Left ventricle myocardium inferior (tissue), 1 donor: Measurements from ENCODE around the gene PLCE1. TPM values are rescaled to one million over a fixed set of nuclear protein-coding genes. Genes with fewer than 3 reads are reported as not detected.

ENCODE experiments used
- DNase-seq: peaks from one replicate; pipeline ENCODE4 v3.0.0-alpha.2; 2020
- H3K27ac ChIP-seq: fragments of 200-600 bp; replicated peaks from 2 replicates; pipeline ENCODE4 v1.8.0; 2021
- H3K27me3 ChIP-seq: fragments of 200-600 bp; 2 replicates; pipeline ENCODE4 v1.8.0; 2021; ENCODE audit warnings: low read depth
- H3K36me3 ChIP-seq: fragments of 200-600 bp; 2 replicates; pipeline ENCODE4 v1.8.0; 2021
- H3K4me1 ChIP-seq: fragments of 200-600 bp; 2 replicates; pipeline ENCODE4 v1.8.0; 2021
- H3K4me3 ChIP-seq: fragments of 200-600 bp; 2 replicates; pipeline ENCODE4 v1.8.0; 2021; ENCODE audit warnings: mild to moderate bottlenecking, moderate library complexity
- H3K9me3 ChIP-seq: fragments of 200-600 bp; replicated peaks from 2 replicates; pipeline ENCODE4 v1.8.0; 2021
- CTCF ChIP-seq: fragments of 200-600 bp; IDR thresholded peaks from 2 replicates; pipeline ENCODE4 v1.8.0; 2021; ENCODE audit warnings: antibody characterized with exemption, mild to moderate bottlenecking, borderline replicate concordance
- intact Hi-C: fragments of 100-400 bp; cut with micrococcal nuclease; formaldehyde crosslinking; loops from one replicate; pipeline ENCODE4 v1.11.0; 2022
- total RNA-seq: library from RNA; stranded (reverse); fragmentation: NEBNext Ultra II Directional; extraction: Animal tissue kit (Norgen Biotek cat#: 25700); gene quantifications from one replicate; pipeline ENCODE4 v1.2.1, GENCODE V29; 2021
- donor health status: DM: no; HTN: yes; CAD: no; lungs with severe emphysema.

PLCE1 gene
- total RNA-seq, 1 donor from 2014 or later: 11.2 TPM

DNA sequence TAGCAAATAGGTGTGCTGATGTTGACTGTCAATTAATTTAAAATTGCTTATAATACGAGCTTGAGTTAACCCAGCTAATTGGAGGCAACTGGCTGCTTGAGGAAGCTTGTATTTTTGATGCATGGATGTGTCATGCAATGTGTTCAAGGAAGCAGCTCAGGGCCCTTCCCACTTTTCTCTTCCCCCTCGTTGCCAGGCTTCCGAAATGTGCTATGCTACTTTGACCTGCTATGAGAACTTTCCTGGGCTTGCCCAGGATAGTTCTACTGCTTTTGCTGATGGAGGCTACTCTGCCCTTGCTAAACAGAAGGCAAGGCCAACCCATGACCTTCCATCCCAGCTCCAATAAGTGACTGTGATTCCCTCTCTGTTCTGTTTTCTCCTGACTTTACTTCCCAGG, 24.4 kb downstream of the PLCE1 start:
- Histone ChIP-seq H3K4me3 (no peak overlapping the region), H3K36me3 (no peaks in the 10 kb centered on the region), H3K4me1 (peaks cover 10% of the 10 kb centered on the region), H3K9me3 (no peaks in the 10 kb centered on the region), H3K27ac (no peak overlapping the region), H3K27me3 (no peaks in the 10 kb centered on the region)
- no peak for DNase-seq
- intact Hi-C loops: no loop called here
- no peak for TF ChIP-seq CTCF

DNA sequence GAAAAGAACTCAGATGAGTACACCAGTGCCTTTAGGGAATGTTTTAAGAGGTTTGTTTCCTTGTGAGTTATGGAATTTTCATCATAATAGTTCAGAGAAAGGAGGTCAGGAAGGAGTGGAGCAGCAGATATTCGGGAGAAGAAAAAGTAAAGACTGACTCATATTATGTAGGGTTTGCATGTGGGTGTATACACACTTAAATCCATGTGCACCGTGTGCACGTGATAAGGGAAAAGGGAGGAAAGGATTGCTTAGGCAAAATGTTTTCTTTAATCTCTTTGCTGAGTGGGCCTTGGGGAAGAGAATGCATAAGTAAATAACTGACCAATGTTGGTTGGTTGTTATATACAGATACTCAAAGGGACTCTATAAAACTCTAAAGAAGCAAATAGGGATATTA, 30.2 kb downstream of the PLCE1 start:
- no peak overlapping the region for H3K4me3 ChIP-seq
- intact Hi-C loops: no loop called here
- H3K4me1 ChIP-seq: no peaks in the 10 kb centered on the region
- TF ChIP-seq CTCF: no peak
- no peak overlapping the region for H3K27ac ChIP-seq
- H3K36me3 ChIP-seq: peaks cover 6% of the 10 kb centered on the region
- H3K9me3 ChIP-seq: peaks cover 29% of the 10 kb centered on the region
- H3K27me3 ChIP-seq: no peaks in the 10 kb centered on the region
- DNase-seq: no peak

DNA sequence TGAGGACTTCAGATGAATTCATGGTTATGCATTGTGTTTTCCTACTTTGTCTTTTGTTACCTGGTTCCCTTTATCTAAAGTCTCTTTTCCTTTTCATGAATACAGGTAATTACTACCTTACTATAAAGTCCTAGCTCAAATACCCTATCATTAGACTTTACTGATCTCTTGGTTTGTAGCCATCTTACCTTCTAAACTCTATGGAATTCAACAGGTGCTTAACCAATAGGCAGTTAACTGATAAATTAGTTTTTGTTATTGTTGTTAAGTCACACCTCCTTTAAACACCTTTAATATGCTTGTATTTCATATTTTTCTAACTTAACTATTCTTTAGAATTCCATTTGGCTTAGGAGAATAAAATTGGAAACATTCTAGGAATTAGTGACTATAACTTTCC, 30.7 kb downstream of the PLCE1 start:
- H3K27ac ChIP-seq: no peak overlapping the region
- no peak for DNase-seq
- TF ChIP-seq CTCF: no peak
- intact Hi-C loops: no loop called here
- H3K4me3 ChIP-seq: no peak overlapping the region
- H3K27me3 ChIP-seq: no peaks in the 10 kb centered on the region
- no peaks in the 10 kb centered on the region for H3K4me1 ChIP-seq
- peaks cover 34% of the 10 kb centered on the region for H3K9me3 ChIP-seq
- peaks cover 6% of the 10 kb centered on the region for H3K36me3 ChIP-seq

DNA sequence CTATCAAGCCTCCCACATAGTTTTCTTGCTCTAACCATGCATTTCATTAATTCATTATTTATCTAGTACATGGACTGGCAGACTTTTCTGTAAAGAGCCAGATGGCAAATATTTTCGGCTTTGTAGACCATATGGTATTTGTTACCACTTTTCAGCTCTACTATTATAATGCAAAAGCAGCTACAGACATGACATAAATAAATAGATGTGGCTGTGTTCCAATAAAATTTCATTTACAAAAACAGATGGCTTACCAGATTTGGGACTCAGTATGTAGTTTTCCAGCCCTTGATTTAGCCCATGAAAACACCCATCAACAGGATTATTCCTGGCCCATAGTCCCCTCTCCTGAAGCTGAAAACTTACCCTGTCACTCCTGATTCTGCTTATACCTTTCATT, 32.1 kb downstream of the PLCE1 start:
- intact Hi-C loops: no loop called here
- Histone ChIP-seq H3K9me3 (peaks cover 48% of the 10 kb centered on the region), H3K27ac (no peak overlapping the region), H3K36me3 (peaks cover 6% of the 10 kb centered on the region), H3K4me1 (no peaks in the 10 kb centered on the region), H3K4me3 (no peak overlapping the region), H3K27me3 (no peaks in the 10 kb centered on the region)
- DNase-seq: no peak
- TF ChIP-seq CTCF: no peak

- no peak for DNase-seq
- H3K4me1 ChIP-seq: no peaks in the 10 kb centered on the region
- H3K4me3 ChIP-seq: no peak overlapping the region
- peaks cover 55% of the 10 kb centered on the region for H3K9me3 ChIP-seq
- intact Hi-C loops: no loop called here
- no peak overlapping the region for H3K27ac ChIP-seq
- peaks cover 13% of the 10 kb centered on the region for H3K36me3 ChIP-seq
- no peak for TF ChIP-seq CTCF
- H3K27me3 ChIP-seq: no peaks in the 10 kb centered on the region
Measured at GRCh38 chr10:94027197-94027596, 33.5 kb downstream of the PLCE1 start.

- DNase-seq: no peak
- no peak overlapping the region for H3K27ac ChIP-seq
- no peak for TF ChIP-seq CTCF
- no peaks in the 10 kb centered on the region for H3K4me1 ChIP-seq
- H3K4me3 ChIP-seq: no peak overlapping the region
- peaks cover 13% of the 10 kb centered on the region for H3K36me3 ChIP-seq
- intact Hi-C loops: no loop called here
- H3K9me3 ChIP-seq: peaks cover 52% of the 10 kb centered on the region
- H3K27me3 ChIP-seq: no peaks in the 10 kb centered on the region
Measured at GRCh38 chr10:94029955-94030354, 36.2 kb downstream of the PLCE1 start.
